Neuronal stem cell (in vitro differentiated cells): ENCODE results near the gene CR2.

Experiments used
- DNase-seq: peaks from one replicate; pipeline ENCODE4 v3.0.0-alpha.2; 2013; ENCODE audit warnings: low spot score
- H2AFZ ChIP-seq: one replicate; pipeline ENCODE4 v1.6.1; 2013; ENCODE audit warnings: mild to moderate bottlenecking, low read length, inconsistent platforms
- H2AK5ac ChIP-seq: 2 replicates; pipeline ENCODE4 v1.6.1; 2013; ENCODE audit warnings: low read depth, mild to moderate bottlenecking, inconsistent platforms, low read length, moderate library complexity, mixed read lengths
- H2BK120ac ChIP-seq: 2 replicates; pipeline ENCODE4 v1.6.1; 2013; ENCODE audit warnings: low read depth, mild to moderate bottlenecking, inconsistent platforms, low read length, moderate library complexity, mixed read lengths
- H2BK12ac ChIP-seq: one replicate; pipeline ENCODE4 v1.6.1; 2013; ENCODE audit warnings: low read length, inconsistent platforms
- H2BK15ac ChIP-seq: 2 replicates; pipeline ENCODE4 v1.6.1; 2013; ENCODE audit warnings: mild to moderate bottlenecking, low read length, inconsistent platforms, mixed read lengths
- H2BK5ac ChIP-seq: one replicate; pipeline ENCODE4 v1.6.1; 2013; ENCODE audit warnings: inconsistent platforms, mild to moderate bottlenecking, low read length, moderate library complexity
- H3K14ac ChIP-seq: one replicate; pipeline ENCODE4 v1.6.1; 2013; ENCODE audit warnings: low read length, inconsistent platforms
- H3K18ac ChIP-seq: 2 replicates; pipeline ENCODE4 v1.6.1; 2013; ENCODE audit warnings: low read length, inconsistent platforms
- H3K23ac ChIP-seq: 2 replicates; pipeline ENCODE4 v1.6.1; 2013; ENCODE audit warnings: low read depth, mild to moderate bottlenecking, mixed read lengths, low read length, inconsistent platforms; ENCODE audit not compliant: poor library complexity
- H3K27ac ChIP-seq: replicated peaks from 3 replicates; pipeline ENCODE4 v1.5.1; 2013; ENCODE audit warnings: low read length, inconsistent platforms
- H3K27me3 ChIP-seq, 3 experiments: 2 replicates each; pipeline ENCODE4 v1.6.1; 2013; ENCODE audit warnings: low read length in 3 of 3, mild to moderate bottlenecking in 2 of 3, inconsistent platforms in 1 of 3, low read depth in 1 of 3, mixed read lengths in 1 of 3, moderate library complexity in 1 of 3; ENCODE audit not compliant: control insufficient read depth in 3 of 3, insufficient read depth in 3 of 3
- H3K36me3 ChIP-seq, 2 donors: replicated peaks in 1 of 2; 2 replicates each; pipeline ENCODE4 v1.6.1; 2013; ENCODE audit warnings: low read length in 2 of 2; ENCODE audit not compliant: control insufficient read depth in 2 of 2, insufficient read depth in 2 of 2
- H3K4ac ChIP-seq: 2 replicates; pipeline ENCODE4 v1.6.1; 2013; ENCODE audit warnings: inconsistent platforms, mild to moderate bottlenecking, low read length, moderate library complexity
- H3K4me1 ChIP-seq, 2 donors: 1 replicate in 1 of 2; 2 replicates in 1 of 2; pipeline ENCODE4 v1.6.1; 2013; ENCODE audit warnings: low read length in 2 of 2, low read depth in 1 of 2; ENCODE audit not compliant: control insufficient read depth in 2 of 2, insufficient read depth in 1 of 2
- H3K4me2 ChIP-seq: one replicate; pipeline ENCODE4 v1.6.1; 2013; ENCODE audit warnings: mild to moderate bottlenecking, low read length, inconsistent platforms; ENCODE audit not compliant: insufficient read depth, poor library complexity, severe bottlenecking
- H3K4me3 ChIP-seq, 2 donors: 2 replicates each; pipeline ENCODE4 v1.5.1; 2013; ENCODE audit warnings: low read length in 2 of 2, mild to moderate bottlenecking in 2 of 2, inconsistent platforms in 1 of 2, moderate library complexity in 1 of 2
- H3K79me1 ChIP-seq: one replicate; pipeline ENCODE4 v1.6.1; 2013; ENCODE audit warnings: low read depth, mild to moderate bottlenecking, inconsistent platforms, low read length, moderate library complexity
- H3K9ac ChIP-seq: one replicate; pipeline ENCODE4 v1.6.1; 2013; ENCODE audit warnings: mild to moderate bottlenecking, low read depth, low read length, inconsistent platforms; ENCODE audit not compliant: poor library complexity
- H3K9me3 ChIP-seq, 2 donors: replicated peaks in 1 of 2; 2 replicates each; pipeline versions ENCODE3 to v1.6.1; 2013; ENCODE audit warnings: low read length in 2 of 2, mild to moderate bottlenecking in 2 of 2, inconsistent platforms in 1 of 2, low read depth in 1 of 2, mixed read lengths in 1 of 2, moderate library complexity in 1 of 2; ENCODE audit not compliant: control insufficient read depth in 2 of 2, insufficient read depth in 1 of 2
- H4K8ac ChIP-seq: one replicate; pipeline ENCODE4 v1.6.1; 2013; ENCODE audit warnings: low read depth, mild to moderate bottlenecking, inconsistent platforms, low read length, moderate library complexity
- H4K91ac ChIP-seq: one replicate; pipeline ENCODE4 v1.6.1; 2013; ENCODE audit warnings: low read length, low read depth, mild to moderate bottlenecking, inconsistent platforms; ENCODE audit not compliant: poor library complexity
- WGBS, 2 donors: extraction: QIAGEN DNeasy Blood & Tissue Kit; methylation state at CpG; one replicate each; pipeline ENCODE4 v1.1.7; 2013; ENCODE audit warnings: missing lambda C conversion rate in 2 of 2, mixed read lengths in 1 of 2; ENCODE audit not compliant: insufficient read length in 2 of 2, insufficient replicate concordance in 1 of 2; ENCODE audit errors: extremely low coverage in 2 of 2; 5-methylcytosine and 5-hydroxymethylcytosine counted together

The CR2 gene

GRCh38 chr1:207427832-207428585 is 26.1 kb upstream of the CR2 start:
- Histone ChIP-seq H3K36me3 (no peaks in the 10 kb centered on the region), H3K9me3 (peaks cover 0 to 2% of the 10 kb centered on the region in 2 donors), H2BK120ac (no peak overlapping the region), H4K8ac (no peak overlapping the region), H3K4ac (no peak overlapping the region), H2BK15ac (no peak overlapping the region), H3K79me1 (no peaks in the 10 kb centered on the region), H3K4me1 (no peaks in the 10 kb centered on the region), H2BK5ac (no peak overlapping the region), H4K91ac (no peak overlapping the region), H3K18ac (no peak overlapping the region), H3K27ac (no peak overlapping the region), H2AFZ (no peak overlapping the region), H3K4me3 (no peak overlapping the region), H3K14ac (no peak overlapping the region), H3K9ac (no peak overlapping the region), H2BK12ac (no peak overlapping the region), H3K4me2 (no peak overlapping the region), H3K23ac (no peak overlapping the region), H2AK5ac (no peak overlapping the region), H3K27me3 (peaks cover 0 to 3% (median 0%) of the 10 kb centered on the region in 3 experiments)
- WGBS, 2 donors, result no CpG with 5 or more reads among the region's 1 CpG
- no peak for DNase-seq

DNA sequence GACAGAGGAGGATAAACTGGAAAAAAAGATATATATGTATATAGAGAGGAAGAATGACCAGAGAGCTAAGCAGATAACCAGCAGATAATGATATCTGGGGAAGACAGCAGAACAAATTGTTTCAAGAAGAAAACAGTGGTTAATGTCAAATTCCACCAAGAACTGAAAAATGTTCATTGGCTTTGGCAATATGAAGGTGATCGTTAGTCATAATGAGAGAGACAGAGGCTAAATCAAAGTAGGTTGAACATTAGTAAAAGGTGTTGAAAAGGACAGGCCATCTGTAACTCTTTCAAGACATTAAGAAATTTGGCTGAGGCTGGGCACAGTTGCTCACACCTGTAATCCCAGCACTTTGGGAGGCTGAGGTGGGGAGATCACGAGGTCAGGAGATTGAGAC is 25.3 kb upstream of the CR2 start:
- WGBS, 2 donors, result no CpG with 5 or more reads among the region's 2 CpGs
- Histone ChIP-seq H2AFZ (no peak overlapping the region), H3K4ac (no peak overlapping the region), H3K4me3 (no peak overlapping the region), H4K91ac (no peak overlapping the region), H2AK5ac (no peak overlapping the region), H3K14ac (no peak overlapping the region), H4K8ac (no peak overlapping the region), H3K9me3 (peaks cover 0 to 2% of the 10 kb centered on the region in 2 donors), H2BK15ac (no peak overlapping the region), H3K27me3 (peaks cover 0 to 2% (median 0%) of the 10 kb centered on the region in 3 experiments), H2BK120ac (no peak overlapping the region), H2BK12ac (no peak overlapping the region), H2BK5ac (no peak overlapping the region), H3K9ac (no peak overlapping the region), H3K4me1 (no peaks in the 10 kb centered on the region), H3K23ac (no peak overlapping the region), H3K79me1 (no peaks in the 10 kb centered on the region), H3K27ac (no peak overlapping the region), H3K36me3 (no peaks in the 10 kb centered on the region), H3K4me2 (no peak overlapping the region), H3K18ac (no peak overlapping the region)
- DNase-seq, result no peak

- Histone ChIP-seq H3K4me2 (no peak overlapping the region), H4K8ac (no peak overlapping the region), H3K14ac (no peak overlapping the region), H3K18ac (no peak overlapping the region), H4K91ac (no peak overlapping the region), H3K4me3 (no peak overlapping the region), H3K9me3 (peaks cover 0 to 2% of the 10 kb centered on the region in 2 donors), H3K4me1 (no peaks in the 10 kb centered on the region), H2BK12ac (no peak overlapping the region), H3K79me1 (no peaks in the 10 kb centered on the region), H3K4ac (no peak overlapping the region), H2AFZ (no peak overlapping the region), H3K27ac (no peak overlapping the region), H2BK5ac (no peak overlapping the region), H3K27me3 (no peaks in the 10 kb centered on the region), H3K23ac (no peak overlapping the region), H3K36me3 (no peaks in the 10 kb centered on the region), H2BK15ac (no peak overlapping the region), H3K9ac (no peak overlapping the region), H2AK5ac (no peak overlapping the region), H2BK120ac (no peak overlapping the region)
- DNase-seq, result no peak
- WGBS, 2 donors, result no CpG with 5 or more reads among the region's 2 CpGs
Measured at GRCh38 chr1:207429963-207430362, 24.2 kb upstream of the CR2 start.

DNA sequence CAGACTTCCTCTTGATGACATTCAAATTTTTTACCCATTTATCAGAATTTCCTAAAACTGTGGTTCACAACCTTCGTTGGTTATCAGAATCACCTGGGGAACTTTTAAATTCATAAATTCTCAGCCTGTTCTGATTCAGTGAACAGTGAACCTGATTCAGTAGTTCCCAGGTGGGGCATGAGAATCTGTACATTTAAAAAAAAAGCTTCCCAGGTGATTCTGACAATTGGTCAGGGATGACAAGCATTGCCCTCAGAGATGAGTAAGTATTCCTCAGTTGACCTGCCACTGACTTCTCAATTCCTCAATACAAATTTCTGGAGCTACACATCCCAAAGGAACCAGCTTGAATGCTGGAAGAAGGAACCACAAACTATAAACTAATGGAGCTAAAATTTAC is 23.5 kb upstream of the CR2 start:
- no peak overlapping the region for H3K14ac ChIP-seq
- no peak overlapping the region for H3K9ac ChIP-seq
- no peak overlapping the region for H2BK120ac ChIP-seq
- no peak overlapping the region for H3K23ac ChIP-seq
- H3K27ac ChIP-seq, result no peak overlapping the region
- H2AK5ac ChIP-seq, result no peak overlapping the region
- H2AFZ ChIP-seq, result no peak overlapping the region
- H3K36me3 ChIP-seq, result no peaks in the 10 kb centered on the region
- DNase-seq, result no peak
- no peaks in the 10 kb centered on the region for H3K79me1 ChIP-seq
- H3K4me1 ChIP-seq, result no peaks in the 10 kb centered on the region
- H3K18ac ChIP-seq, result no peak overlapping the region
- H2BK15ac ChIP-seq, result no peak overlapping the region
- peaks cover 0 to 2% of the 10 kb centered on the region in 2 donors for H3K9me3 ChIP-seq
- WGBS, 2 donors, result no CpG with 5 or more reads among the region's 1 CpG
- no peak overlapping the region for H4K8ac ChIP-seq
- H3K4me3 ChIP-seq, result no peak overlapping the region
- H3K27me3 ChIP-seq, result no peaks in the 10 kb centered on the region
- H4K91ac ChIP-seq, result no peak overlapping the region
- H2BK5ac ChIP-seq, result no peak overlapping the region
- H3K4me2 ChIP-seq, result no peak overlapping the region
- H2BK12ac ChIP-seq, result no peak overlapping the region
- no peak overlapping the region for H3K4ac ChIP-seq
